HG03558 (cell line): ENCODE data around the gene S100A14.

Experiments
- ATAC-seq: cut with Tn5 transposase; IDR thresholded peaks from one replicate; pipeline ENCODE4 v1.9.1; 2021; ENCODE audit warnings: moderate number of reproducible peaks; ENCODE audit not compliant: unreplicated experiment; ENCODE audit errors: extremely low read depth

The S100A14 gene

GRCh38 chr1:153619171-153619570 lies 3.0 kb upstream of the S100A14 start:
- ATAC-seq: no peak

GRCh38 chr1:153617663-153618062 lies 1.5 kb upstream of the S100A14 start:
- no peak for ATAC-seq

GRCh38 chr1:153616917-153617311 lies 789 bp upstream of the S100A14 start:
- no peak for ATAC-seq

GRCh38 chr1:153615406-153615805 lies 719 bp downstream of the S100A14 start:
- no peak for ATAC-seq

- no peak for ATAC-seq
Measured at GRCh38 chr1:153614906-153615305, 1.2 kb downstream of the S100A14 start.

GRCh38 chr1:153614189-153614900 lies 1.8 kb downstream of the S100A14 start:
- no peak for ATAC-seq

- ATAC-seq: no peak
Measured at GRCh38 chr1:153613406-153613805, 2.7 kb downstream of the S100A14 start.

- ATAC-seq: no peak
Measured at GRCh38 chr1:153612755-153613331, 3.3 kb downstream of the S100A14 start, which contains the start of gene S100A16. S100A16 (minus strand) TSS chr1:153613137; CDS start chr1:153608151, 4,986 bp downstream.

- ATAC-seq: no peak
Measured at GRCh38 chr1:153612111-153612754, 3.9 kb downstream of the S100A14 start.

- no peak for ATAC-seq
Measured at GRCh38 chr1:153611356-153611755, 4.8 kb downstream of the S100A14 start.

- no peak for ATAC-seq
Measured at GRCh38 chr1:153610811-153611301, 5.3 kb downstream of the S100A14 start.

GRCh38 chr1:153610334-153610733 lies 5.8 kb downstream of the S100A14 start:
- no peak for ATAC-seq

GRCh38 chr1:153609585-153609907 lies 6.6 kb downstream of the S100A14 start:
- ATAC-seq: no peak

GRCh38 chr1:153608742-153609584 lies 7.2 kb downstream of the S100A14 start:
- no peak for ATAC-seq

- no peak for ATAC-seq
Measured at GRCh38 chr1:153608089-153608682, 7.9 kb downstream of the S100A14 start.

- ATAC-seq: no peak
Measured at GRCh38 chr1:153607381-153607780, 8.7 kb downstream of the S100A14 start.

GRCh38 chr1:153606194-153606593 lies 9.9 kb downstream of the S100A14 start:
- no peak for ATAC-seq

- no peak for ATAC-seq
Measured at GRCh38 chr1:153602749-153603148, 13.4 kb downstream of the S100A14 start.

GRCh38 chr1:153599847-153600246 lies 16.3 kb downstream of the S100A14 start:
- ATAC-seq: no peak
